Measurements from ENCODE around the gene ZNF784. TPM values are rescaled to one million over a fixed set of nuclear protein-coding genes. Genes with fewer than 3 reads are reported as not detected.

ZNF784 gene
- total and polyA plus RNA-seq, 9 of the 15 experiments (the other 6 are each of a cell fraction or from before 2014, with no cell fraction given) = 0.14 to 6.1 (median 2.1) TPM

DNA sequence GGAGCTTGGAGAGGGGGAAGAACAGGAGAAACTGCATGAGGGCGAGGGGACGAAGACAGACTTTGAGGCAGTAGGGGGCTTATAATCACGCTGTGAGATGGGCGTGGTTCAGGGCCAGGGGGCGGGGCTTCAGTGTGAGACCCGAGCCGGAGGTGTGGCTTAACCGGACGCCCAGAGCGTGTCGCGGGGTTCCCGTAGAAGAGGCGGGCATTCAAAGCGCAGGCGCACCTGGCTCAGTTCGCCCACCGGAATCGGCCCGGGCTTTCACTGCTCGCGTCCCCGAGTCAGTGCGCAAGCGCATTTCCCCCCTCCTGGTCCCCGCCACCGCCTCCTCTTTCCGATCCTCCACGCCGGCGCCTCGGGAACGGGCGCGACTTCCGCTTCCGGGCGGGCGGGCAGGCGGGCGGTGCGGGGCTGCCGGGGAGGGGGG is 19.1 kb downstream of the ZNF784 start (continued):
- TF ChIP-seq ZBTB11 (CRISPR knock-in tag; IDR thresholded peaks at IDR 0.05) (peak in 2 of 3 experiments; percentile 19 to 92; a peak in 3 of 6 replicates), KDM2B (CRISPR knock-in tag; IDR thresholded peaks at IDR 0.05) (no peak), FOXK1 (CRISPR knock-in tag; IDR thresholded peaks at IDR 0.05; ENCODE audit: borderline replicate concordance) (no peak), NONO (IDR thresholded peaks at IDR 0.05; ENCODE audit: low read depth in 2 of 2, low read length in 1 of 2) (no peak), ELF2 (CRISPR knock-in tag; IDR thresholded peaks at IDR 0.05) (peak; percentile 62; the same call in 1 of the 2 replicates), RAD51 (IDR thresholded peaks at IDR 0.05; ENCODE audit: borderline replicate concordance, low read depth) (no peak), ELF1 (tag; IDR thresholded peaks at IDR 0.05) (peak; percentile 94), BCL6 (CRISPR knock-in tag; IDR thresholded peaks at IDR 0.05) (no peak), KDM4B (IDR thresholded peaks at IDR 0.05; ENCODE audit: borderline replicate concordance in 2 of 2, low read depth in 1 of 2) (0 out of 4 replicates have a peak, but pooled peaks of 1 of the 2 experiments have one; percentile 74), ZBTB40 (IDR thresholded peaks at IDR 0.05) (peak; percentile 89), ZBTB40 (CRISPR knock-in tag; IDR thresholded peaks at IDR 0.05) (no peak), PHF8 (IDR thresholded peaks at IDR 0.05; ENCODE audit: borderline replicate concordance, low read length) (peak; percentile 42; the same call in 1 of the 2 replicates)
- TF ChIP-seq, protein P1, sequence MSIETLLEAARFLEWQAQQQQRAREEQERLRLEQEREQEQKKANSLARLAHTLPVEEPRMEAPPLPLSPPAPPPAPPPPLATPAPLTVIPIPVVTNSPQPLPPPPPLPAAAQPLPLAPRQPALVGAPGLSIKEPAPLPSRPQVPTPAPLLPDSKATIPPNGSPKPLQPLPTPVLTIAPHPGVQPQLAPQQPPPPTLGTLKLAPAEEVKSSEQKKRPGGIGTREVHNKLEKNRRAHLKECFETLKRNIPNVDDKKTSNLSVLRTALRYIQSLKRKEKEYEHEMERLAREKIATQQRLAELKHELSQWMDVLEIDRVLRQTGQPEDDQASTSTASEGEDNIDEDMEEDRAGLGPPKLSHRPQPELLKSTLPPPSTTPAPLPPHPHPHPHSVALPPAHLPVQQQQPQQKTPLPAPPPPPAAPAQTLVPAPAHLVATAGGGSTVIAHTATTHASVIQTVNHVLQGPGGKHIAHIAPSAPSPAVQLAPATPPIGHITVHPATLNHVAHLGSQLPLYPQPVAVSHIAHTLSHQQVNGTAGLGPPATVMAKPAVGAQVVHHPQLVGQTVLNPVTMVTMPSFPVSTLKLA (conservative IDR thresholded peaks at IDR 0.05) = peak; percentile 47 to 52; a peak in 3 of 4 replicates

All from K562 (cell line).